ENCODE results near the gene COL4A2.

COL4A2 gene

DNA sequence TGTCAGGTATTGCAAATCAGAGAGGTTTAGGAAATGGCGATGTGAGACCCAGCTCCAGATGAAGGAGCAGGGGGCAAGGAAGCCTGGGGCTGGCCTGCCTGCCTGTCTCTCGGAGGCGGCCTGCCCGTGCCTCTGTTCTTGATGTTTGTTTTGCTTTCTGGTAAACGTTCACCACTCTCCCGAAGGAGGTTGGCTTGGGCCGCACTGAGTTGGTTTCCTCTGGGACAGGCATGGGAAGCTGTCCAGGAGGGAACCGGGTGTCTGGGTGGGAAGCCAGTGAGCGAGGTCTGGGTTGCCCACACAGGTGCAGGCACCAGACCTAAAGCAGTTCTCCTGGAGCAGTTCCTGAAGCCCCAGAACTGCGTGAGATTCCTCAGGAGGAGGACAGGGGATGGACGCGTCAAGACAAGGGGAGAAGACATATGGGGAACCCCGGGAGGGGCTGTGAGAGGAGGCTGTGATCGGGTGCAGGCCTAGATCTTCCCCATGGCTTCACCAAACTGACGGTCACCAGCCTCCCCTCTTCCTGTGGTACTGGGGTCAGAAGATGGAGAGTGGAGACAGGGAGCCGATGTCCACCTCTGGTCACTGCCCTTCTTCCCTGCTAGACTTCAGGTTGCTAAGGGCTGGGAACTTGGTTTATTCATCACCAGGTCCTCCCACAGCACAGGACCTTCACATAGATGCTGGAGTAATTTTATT, 15.2 kb downstream of the COL4A2 start:
- DNase-seq (ENCODE audit: low read depth): no peak

- no peak for DNase-seq (ENCODE audit: low read depth)
These were observed 15.7 kb downstream of the COL4A2 start for GRCh38 chr13:110322828-110323171.

DNA sequence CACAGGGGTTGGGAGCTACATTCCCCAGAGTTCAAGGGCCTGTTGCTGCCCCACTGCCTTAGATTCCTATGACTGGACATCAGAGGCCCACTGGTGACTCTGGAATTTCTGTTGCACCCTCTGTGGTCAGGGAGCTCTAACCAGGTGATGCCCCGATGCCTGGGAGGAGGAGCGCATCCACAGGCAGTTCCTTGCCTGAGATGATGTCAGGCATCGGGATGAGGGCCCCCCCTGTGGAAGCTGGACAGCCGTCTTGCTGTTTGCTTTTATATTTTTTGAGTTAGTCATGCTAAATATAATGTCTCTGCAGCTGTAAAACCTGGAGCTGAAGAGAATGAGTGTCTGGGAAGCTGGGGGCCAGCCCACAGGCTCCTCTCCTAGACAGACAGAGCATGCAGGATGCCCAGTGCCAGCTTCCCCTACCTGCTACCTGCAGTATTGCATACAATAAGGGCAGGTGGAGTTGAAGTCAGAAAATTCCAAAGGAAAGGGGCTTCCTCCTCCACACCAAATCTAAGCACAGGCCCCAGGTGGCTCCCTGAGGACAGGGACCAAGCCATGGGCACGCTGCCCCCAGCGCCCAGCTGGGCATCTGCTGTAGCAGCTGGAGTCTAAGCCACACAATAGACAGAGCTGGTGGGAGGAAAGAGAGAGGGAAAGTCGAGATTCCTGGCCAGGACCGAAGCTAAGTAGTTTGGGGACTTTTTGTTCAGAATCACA, 16.2 kb downstream of the COL4A2 start:
- no peak for DNase-seq (ENCODE audit: low read depth)

DNA sequence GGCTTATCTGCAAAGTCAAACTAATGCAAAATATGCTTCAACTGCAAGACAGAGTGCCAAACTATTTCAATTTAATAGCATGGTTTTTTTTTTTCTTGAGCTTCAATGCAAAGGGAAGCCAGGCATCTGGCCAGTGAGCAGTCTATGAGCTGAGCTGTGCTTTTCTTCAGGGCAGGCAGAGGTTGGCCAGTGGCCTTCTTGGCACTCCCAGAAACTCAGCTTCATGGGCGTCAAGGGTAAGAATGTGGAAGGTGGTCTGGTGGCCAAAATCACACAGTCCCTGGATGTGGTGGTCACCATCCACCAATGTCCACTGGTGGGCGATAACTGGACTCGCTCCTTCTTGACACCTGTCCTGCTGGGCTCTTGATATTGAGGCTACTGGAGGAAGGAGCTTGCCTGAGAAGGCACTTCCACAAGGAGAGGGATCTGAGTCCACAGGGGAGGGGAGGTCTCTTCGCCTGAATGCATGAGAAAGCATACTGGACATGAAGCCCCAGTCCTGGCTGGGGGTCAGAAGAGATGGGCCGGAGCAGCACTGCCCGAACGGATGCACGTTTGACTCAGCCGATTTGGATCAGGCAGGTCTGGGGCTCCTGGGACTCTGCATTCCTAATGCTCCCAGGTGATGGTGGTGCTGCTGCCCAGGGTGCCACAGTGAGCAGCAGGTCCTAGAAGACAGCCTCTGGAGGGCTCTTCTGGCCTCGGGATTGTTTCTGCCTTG, 17.1 kb downstream of the COL4A2 start:
- no peak for DNase-seq (ENCODE audit: low read depth)

DNA sequence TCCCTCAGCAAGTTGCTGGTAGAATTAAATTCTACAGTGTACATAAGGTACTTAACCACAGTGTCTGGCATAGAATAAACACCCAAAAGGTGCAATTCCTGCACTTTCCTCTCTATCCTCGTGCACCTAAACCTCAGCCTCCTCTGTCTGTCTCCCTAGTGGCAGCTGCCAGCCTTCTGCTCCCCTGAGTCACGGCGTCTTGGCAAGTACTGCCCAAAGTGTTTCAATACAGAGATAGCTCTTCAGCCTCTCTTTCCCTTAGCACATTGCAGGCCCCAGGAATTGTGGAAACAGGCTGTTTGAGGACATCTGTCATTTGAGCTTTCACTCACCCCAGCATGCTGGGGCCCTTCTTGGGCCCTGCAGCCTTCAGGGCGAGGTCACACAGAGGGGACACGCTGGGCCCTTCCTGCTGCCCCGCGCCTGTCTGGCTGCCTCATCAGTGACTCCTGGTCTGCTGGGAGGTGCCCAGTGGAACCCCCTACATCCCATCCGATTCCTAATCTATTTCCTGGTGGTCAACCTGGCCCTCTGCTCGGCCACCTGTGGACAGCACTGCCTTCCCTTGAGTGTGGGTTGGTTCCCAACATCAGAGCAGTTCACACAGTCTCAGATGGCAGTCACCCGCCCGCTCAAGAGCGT, 19.3 kb downstream of the COL4A2 start:
- DNase-seq (ENCODE audit: low read depth): no peak

DNA sequence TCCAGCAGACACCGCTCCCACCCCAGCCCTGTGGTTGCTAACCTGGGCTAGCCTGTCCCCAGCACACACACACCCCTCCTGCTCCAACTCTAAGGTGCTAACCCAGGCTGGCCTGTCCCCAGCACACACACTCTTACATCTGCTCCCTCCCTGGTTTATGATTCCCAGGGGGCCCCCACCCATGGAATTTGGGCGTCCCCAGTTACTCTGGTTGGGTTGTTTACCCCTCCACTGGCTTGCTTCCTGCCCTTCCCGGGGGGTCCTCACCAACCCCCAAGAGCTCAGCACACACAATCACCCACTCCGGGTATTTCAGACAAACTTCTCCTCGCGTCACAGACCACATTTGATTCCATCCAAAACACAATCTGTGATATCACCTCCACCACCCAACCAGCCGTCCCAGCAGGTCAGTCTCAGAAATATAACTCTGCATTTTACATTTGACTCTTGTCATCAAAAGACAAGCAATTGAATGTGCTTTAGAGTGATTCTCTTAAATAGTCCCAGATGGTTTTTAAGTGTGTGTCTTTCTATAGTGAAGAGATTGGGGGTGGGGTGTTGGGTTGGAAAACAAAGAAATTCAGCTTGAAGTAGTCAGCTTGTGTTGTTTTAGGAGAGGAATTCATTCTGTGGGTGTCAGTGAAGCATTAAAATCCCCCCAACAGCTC, 20.1 kb downstream of the COL4A2 start:
- DNase-seq (ENCODE audit: low read depth): no peak

DNA sequence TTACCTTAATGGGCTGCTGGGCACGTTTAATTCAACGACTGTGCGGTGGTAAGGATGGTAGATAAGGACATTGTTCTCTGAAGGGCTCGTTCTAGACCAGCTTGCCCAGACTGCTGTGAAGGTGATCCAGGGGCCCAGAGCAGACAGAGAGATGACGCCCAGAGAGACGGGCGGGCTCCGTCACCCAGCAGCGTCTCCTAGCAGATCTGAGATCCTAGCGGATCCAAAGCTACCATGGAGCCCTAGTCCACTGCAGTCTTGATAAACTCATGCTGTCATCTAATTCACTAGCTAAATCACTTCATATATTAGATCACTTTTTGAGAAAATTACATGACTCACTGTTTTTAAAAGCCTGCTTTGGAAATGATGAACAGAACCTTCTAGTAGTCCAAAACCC, 21.5 kb downstream of the COL4A2 start:
- DNase-seq (ENCODE audit: low read depth): no peak

- DNase-seq (ENCODE audit: low read depth): no peak
These were observed 22.2 kb downstream of the COL4A2 start for GRCh38 chr13:110329258-110329657.

DNA sequence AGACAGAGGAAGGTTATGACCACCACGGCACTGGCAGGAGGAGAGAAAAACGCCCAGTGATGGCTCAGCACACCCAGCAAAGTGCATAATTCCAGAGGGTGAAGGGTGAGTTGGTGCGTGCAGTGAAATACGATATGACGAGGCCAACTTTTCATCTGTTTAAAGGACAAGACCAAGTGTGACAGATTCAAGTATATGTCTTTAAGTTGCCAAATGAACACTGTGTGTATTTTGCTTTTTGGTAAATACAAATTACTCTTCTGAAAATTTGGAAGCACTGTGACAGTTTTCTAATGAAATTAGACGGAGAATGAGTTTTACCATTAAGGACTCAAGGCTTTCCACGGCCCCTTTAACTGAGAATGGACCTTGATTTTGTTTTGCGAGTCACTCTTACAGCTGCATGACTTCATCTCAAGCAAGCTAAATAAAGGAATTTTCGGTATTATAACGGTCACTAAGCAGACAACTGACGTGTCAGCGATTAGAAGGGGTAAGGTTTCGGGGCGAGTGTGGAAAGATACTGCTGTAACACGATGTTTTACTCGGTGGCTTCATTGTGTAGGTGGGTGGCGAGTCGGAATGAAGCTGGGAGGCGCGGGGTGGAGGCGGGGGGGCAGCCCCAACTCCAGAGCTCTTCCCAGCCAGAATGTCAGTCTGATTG, 22.8 kb downstream of the COL4A2 start:
- no peak for DNase-seq (ENCODE audit: low read depth)

DNA sequence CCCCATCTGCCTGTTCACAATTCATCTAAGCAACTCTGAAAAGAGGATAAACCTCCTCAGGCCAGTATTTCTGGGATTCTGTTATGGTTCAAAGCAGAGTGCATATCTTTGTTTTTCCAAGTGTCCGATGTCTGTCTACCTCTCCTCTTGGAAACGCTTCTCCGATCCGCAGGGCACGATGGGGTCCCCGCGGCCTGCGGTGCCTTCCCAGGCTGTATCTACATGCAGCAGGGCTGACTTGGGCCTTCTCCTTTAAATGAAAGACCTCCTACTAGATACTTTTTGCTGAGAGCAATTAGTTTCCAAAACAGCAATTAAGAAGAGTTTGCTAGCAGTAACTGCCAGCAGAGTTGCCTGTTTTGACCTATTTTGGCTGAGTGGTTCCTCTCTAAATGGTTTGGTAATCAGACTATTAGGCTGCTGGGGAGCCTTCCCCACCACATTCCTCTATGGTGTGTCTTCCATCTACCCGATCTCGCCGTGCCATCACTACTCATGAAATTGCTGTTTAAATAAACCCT, 23.5 kb downstream of the COL4A2 start:
- DNase-seq (ENCODE audit: low read depth): no peak

DNA sequence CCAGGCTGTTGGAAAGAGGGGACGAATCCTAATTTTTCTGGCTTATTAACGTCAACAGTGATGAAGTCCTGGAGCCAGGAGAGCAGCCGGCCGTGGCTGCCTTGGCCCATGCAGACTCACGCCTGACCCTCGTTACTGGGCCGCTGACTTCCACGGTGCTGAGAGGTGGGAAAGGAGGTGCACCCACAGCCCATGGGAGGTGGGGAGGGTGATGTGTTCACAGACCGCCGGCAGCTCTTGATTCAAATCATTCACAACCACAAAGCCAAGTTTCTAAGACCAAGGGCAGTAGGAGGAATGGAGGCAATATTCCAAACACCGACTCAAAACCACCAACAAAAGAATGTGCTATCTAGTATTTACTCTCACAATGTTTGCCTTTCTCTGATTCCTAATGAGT, 24.3 kb downstream of the COL4A2 start:
- DNase-seq (ENCODE audit: low read depth): no peak

GRCh38 chr13:110332750-110333149, 25.7 kb downstream of the COL4A2 start:
- no peak for DNase-seq (ENCODE audit: low read depth)

- DNase-seq (ENCODE audit: low read depth): no peak
These were observed 26.8 kb downstream of the COL4A2 start for GRCh38 chr13:110333837-110334236.

DNA sequence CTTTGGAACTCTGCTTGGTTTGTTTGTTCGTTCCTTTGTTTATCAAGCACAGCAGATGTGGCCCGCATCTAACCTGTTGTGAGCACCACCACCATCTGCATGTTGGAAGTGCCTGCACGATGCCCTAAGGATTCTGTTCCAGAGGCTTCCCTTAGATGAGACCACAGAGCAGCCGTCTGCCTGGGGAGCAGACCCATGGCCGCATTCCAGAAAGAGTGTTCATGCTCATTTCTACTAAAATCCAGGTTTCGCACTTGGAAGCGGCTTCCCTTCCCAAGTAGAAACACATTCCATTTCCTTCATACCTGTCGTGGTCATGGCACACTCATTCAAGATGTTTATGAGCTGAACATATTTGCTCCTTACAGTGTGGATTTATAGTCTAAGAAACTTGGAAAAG, 27.2 kb downstream of the COL4A2 start:
- no peak for DNase-seq (ENCODE audit: low read depth)

GRCh38 chr13:110334841-110335490, 27.9 kb downstream of the COL4A2 start:
- DNase-seq (ENCODE audit: low read depth): no peak

DNA sequence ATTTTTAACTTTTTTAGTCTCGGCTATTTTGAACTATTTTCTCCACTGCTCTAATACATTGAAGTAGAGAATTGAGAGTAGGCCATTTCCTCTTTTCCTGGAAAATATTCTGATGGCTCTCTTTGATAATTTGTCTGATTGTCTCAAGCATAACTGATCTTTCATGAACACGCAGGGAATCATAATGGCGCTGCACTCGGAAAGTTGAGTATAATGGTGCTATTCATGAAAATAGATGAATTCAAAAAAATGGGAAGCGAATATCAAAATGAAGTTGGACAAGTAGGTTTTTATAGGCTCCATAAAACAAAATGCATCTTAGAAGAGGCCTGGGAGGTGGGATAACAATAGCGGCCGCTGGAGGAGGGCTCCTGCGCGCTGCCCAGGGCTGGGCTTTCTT, 29.0 kb downstream of the COL4A2 start:
- no peak for DNase-seq (ENCODE audit: low read depth)

- no peak for DNase-seq (ENCODE audit: low read depth)
These were observed 29.6 kb downstream of the COL4A2 start for GRCh38 chr13:110336681-110337080.

GRCh38 chr13:110337247-110337646, 30.2 kb downstream of the COL4A2 start:
- no peak for DNase-seq (ENCODE audit: low read depth)

DNA sequence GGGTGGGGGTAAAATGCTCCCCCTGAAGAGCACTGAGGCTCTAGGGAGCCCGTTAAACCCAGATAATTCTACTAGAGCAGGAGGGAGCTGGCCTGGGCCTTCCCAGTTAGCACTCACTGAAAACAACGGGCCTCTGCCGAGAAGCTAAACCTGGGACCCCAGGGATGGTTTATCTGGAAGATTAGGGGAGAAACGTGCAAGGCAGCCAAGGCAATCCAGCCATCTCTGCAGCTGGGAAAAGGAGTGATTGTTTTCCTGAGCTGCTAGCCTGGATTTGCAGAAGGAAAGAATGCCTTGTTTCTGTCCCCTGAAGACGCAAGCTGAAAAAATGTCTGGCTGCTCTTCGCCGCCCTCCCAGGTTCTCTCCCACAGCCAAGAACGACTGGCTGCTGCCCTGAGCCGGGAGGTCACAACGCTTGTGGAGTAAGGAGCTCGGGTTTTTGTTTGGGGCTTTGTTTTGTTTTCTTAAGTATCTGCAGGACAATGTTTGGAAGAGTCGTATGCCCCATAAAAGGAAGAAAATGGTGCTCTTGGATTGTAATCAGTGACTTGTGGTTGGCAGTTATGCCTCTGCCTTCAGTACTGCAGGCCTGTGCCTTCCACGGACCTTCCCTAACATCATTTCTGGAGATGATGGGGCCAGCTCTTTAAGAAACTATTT, 31.5 kb downstream of the COL4A2 start:
- no peak for DNase-seq (ENCODE audit: low read depth)

DNA sequence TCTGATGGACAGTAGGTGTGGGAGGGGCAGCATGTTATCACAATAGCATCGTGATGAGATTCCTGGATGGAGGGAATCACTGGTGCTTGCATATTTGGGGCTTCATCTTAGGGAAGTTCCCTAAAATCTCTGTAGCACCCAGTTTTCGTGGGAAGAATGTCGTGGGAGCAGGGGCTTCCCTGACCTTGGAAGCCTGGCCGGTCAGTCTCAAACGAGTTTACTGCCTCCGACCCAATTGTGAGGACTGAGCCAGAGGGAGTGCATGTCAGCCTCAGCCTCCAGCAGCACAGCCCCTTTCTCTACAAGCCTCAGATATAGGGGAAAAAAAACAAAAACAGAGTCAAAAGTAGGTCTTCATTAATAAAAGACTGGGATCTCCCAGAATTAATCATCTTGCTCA, 32.2 kb downstream of the COL4A2 start:
- no peak for DNase-seq (ENCODE audit: low read depth)
